Measurements from ENCODE around the gene MAPK6.

MAPK6 gene

GRCh38 chr15:52010633-52011595, 8.1 kb upstream of the MAPK6 start:
- DNase-seq (ENCODE audit: low read depth in 2 of 2) = peak; percentile 78 to 97
- TF ChIP-seq CTCF (IDR thresholded peaks at IDR 0.05; ENCODE audit: low read depth, low read length) = no peak
- no peak overlapping the region for H3K4me3 ChIP-seq (replicated peaks in 1 of 2; ENCODE audit: low read depth in 2 of 2, low read length in 2 of 2)

GRCh38 chr15:52011711-52012144, 7.3 kb upstream of the MAPK6 start:
- no peak overlapping the region for H3K4me3 ChIP-seq (replicated peaks in 1 of 2; ENCODE audit: low read depth in 2 of 2, low read length in 2 of 2)
- DNase-seq (ENCODE audit: low read depth in 2 of 2) = peak; percentile 40 to 63
- no peak for TF ChIP-seq CTCF (IDR thresholded peaks at IDR 0.05; ENCODE audit: low read depth, low read length)

GRCh38 chr15:52012210-52012609, 6.8 kb upstream of the MAPK6 start:
- no peak overlapping the region for H3K4me3 ChIP-seq (replicated peaks in 1 of 2; ENCODE audit: low read depth in 2 of 2, low read length in 2 of 2)
- no peak for TF ChIP-seq CTCF (IDR thresholded peaks at IDR 0.05; ENCODE audit: low read depth, low read length)
- no peak for DNase-seq (ENCODE audit: low read depth in 2 of 2)

- no peak for TF ChIP-seq CTCF (IDR thresholded peaks at IDR 0.05; ENCODE audit: low read depth, low read length)
- DNase-seq (ENCODE audit: low read depth in 2 of 2) = peak; percentile 37 to 61
- no peak overlapping the region for H3K4me3 ChIP-seq (replicated peaks in 1 of 2; ENCODE audit: low read depth in 2 of 2, low read length in 2 of 2)
Measured at GRCh38 chr15:52013151-52013791, 5.7 kb upstream of the MAPK6 start.

GRCh38 chr15:52014616-52015015, 4.4 kb upstream of the MAPK6 start:
- no peak for TF ChIP-seq CTCF (IDR thresholded peaks at IDR 0.05; ENCODE audit: low read depth, low read length)
- DNase-seq (ENCODE audit: low read depth in 2 of 2) = no peak
- no peak overlapping the region for H3K4me3 ChIP-seq (replicated peaks in 1 of 2; ENCODE audit: low read depth in 2 of 2, low read length in 2 of 2)

- DNase-seq (ENCODE audit: low read depth in 2 of 2) = no peak
- no peak for TF ChIP-seq CTCF (IDR thresholded peaks at IDR 0.05; ENCODE audit: low read depth, low read length)
- no peak overlapping the region for H3K4me3 ChIP-seq (replicated peaks in 1 of 2; ENCODE audit: low read depth in 2 of 2, low read length in 2 of 2)
Measured at GRCh38 chr15:52016316-52016715, 2.7 kb upstream of the MAPK6 start.

All from cardiac fibroblast (primary cell).